ENCODE measurements around the gene JAG2.

- no peak for TF ChIP-seq EZH2phosphoT487 (conservative IDR thresholded peaks at IDR 0.05; ENCODE audit: low read length)
- TF ChIP-seq CTCF (IDR thresholded peaks at IDR 0.05; ENCODE audit: insufficient read depth, low read length, poor library complexity, severe bottlenecking): no peak
These were observed 19.9 kb downstream of the JAG2 start for GRCh38 chr14:105148604-105149145.
